Astrocyte of the hippocampus (primary cell): ENCODE results near the gene GLT1D1.
A peak's percentile ranks its signal among the peaks of the same experiment; 100 is the strongest.

Experiments
- DNase-seq: peaks from one replicate; pipeline ENCODE4 v3.0.0; 2011; ENCODE audit warnings: low read depth, low spot score

Gene GLT1D1

DNA sequence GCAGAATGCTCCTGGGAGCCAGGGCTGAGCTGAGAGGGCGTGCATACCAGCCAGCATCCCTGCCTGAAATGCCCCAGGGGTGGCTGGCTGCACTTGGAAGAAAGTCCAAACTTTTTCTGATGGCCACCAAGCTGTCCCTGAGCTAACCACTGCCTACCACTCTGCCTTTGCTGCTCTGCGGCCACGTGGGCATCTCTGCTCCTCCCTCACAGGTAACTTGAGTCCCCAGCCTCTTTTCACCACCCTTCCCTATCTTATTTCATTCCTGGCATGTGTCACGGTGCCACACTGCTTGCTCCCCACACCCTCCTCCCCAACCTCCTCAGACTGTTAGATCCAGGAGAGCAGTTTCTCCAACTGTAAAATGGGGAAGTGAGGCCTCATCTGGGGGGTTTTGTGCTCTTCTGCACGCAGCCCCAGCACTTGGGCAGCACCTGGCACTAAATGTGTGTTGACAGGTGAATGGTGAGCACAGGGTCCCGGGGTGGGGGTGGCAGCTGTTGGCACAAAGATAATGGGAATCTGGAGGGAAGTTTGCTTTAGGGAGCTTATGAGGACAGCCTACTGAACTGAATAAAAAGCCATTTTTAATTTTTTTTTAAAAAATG is 113.0 kb downstream of the GLT1D1 start:
- no peak for DNase-seq

DNA sequence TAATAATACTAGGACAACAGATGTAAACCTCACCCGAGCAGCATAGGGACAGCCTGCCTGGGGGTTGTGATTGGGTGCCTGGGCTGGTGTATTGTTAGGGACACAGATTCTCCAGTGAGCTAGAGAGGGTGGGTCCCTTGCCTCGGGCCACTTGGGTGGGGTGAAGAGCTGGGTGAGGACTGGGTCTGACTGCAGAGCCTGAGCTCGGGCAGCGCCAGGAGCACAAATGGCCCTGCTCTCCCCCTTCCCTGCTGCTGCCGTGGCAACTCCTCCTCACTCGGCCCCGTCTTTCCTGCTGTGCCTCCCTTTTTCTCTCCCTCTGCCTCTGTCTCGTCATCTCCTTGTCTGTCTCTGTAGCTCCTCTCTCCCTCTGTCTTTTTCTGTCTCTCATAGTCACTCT is 115.4 kb downstream of the GLT1D1 start:
- no peak for DNase-seq

DNA sequence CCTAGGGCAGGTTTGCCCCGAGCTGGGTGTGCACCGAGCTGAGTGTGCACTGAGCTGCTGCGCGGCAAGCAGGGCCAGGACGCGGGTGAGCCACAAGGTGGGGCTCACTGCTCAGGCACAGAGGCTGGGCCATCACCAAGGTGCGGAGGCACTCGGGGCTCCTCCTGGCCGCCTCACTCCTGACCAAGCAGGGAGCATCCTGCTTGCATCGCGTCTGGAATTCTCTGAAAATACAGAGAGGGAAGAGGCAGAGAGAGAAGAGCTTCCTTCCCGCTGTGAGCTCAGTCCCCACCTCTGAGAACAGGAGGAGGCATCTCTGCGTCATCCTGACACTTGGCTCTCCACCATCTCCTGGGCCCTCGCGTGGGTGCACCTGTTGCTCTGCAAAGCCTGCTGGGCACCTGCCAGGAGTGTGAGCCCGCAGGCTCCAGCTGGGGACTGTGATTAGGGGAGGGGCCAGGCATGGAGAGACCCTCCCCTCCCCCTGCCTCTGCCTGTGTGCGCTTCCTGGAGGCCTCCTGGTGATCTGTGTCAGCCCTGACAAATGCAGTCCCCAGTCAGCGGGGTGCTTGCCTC is 116.3 kb downstream of the GLT1D1 start:
- DNase-seq: peak; percentile 76

DNA sequence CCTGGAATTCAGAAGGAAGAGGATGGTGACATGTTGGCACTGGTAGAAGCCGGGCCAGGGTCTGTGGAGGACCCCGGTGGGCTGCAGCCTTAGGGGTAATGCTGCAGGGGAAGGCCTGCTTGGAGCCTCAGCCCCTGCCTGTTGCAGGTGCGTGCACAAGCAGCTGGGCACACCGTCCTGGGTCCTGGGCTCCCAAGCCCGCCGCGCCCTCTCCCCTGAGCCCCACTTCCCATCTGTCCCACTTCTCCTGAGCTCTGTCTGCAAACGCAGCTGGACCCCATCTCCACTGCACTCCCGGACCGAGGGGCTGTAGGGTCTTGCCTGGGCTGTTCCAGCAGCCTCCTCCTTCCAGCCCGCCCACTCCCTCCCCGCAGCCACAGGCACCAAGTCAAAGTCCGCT is 116.8 kb downstream of the GLT1D1 start:
- DNase-seq: no peak

DNA sequence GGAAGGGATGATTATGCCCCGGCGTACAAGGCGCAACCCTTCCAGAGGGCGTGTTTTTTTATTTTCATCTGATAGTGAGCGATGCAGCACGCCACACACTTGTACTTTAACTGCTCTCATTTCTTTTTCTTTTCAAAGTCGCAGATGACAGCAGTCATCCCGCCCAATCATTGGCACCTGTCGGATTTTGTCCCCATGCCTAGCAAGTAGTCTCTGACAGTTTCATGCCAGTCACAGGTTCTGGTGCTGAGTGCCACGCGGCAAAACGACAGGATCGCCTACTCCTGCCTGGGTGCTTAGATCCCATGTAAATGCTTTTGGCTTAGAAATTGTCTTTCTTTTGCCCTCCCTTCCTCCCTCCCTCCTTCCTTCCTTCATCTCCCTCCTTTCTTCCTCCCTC is 117.7 kb downstream of the GLT1D1 start:
- DNase-seq: no peak

DNA sequence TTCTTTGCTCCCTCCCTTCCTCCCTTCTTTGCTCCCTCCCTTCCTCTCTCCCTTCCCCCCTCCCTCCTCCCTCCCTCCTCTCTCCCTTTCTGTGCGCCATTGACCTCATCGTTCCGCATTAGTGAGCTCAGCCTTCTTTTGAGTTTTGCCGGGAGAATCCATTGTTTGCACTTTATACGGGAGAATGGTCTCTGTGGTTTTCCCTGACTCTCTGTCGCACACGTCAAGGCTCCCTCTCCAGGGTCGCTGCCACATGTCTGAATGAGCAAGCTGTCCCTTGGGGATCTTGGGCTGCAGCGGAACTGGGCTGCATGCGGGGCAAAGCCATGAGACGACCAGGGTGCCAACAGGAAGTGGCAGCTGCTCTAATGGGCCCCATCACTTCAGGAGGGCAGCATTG is 118.5 kb downstream of the GLT1D1 start:
- DNase-seq: peak; percentile 52

DNA sequence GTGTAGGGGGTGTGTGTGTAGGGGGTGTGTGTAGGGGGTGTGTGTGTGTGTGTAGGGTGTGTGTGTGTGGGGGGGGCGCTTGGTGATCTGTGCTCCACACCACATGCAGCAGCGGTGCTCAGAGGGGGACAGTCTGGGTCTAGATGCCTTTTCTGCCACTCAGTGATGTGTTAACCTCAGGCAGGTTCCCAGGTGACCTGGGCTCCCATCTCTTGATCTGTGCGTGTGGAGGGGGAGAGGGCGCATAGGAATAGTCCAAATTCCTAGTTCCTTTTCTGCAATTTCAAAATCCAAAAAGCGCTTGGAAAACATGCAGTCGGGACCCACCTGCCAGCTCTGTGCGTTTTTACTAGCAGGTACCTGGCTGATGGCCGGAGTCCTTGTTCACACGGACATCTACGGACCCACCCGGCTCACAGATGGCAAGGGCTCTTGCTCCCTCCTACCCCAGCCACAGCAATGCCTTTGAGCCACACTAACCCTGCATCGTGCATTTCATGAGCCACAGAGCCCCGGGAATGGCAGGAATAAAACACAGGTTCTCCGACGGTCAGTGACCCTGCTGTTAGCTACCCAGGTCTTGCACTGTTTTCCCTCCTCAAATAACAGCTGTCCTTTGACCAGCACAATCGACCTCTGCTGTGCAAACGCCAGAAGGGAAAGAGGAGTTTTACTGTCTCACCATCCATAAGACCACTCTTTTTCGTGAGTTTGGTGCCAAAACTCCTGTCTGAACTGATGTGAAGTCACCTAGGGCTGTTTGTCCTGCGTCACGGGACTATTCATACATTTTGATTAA is 120.8 kb downstream of the GLT1D1 start:
- DNase-seq: no peak

DNA sequence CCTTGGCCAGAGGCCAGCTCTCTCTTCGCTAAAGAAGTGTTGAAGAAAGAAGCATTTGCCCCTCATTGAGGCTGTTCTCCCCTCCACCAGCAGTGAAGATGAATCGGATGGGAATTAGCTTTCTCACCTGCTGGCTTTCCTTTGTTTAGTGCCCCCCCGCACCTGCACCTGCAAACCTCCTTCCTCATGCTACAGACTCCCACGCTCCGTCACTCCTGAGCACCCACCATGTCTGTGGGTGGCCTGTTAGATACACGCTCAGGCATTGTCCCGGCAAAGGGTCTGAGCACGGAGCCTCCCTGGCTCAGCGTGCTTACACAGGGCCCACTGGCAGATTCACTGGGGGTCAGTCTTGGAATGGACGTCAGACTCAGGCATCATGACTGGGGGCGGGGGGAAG is 121.6 kb downstream of the GLT1D1 start:
- DNase-seq: no peak

DNA sequence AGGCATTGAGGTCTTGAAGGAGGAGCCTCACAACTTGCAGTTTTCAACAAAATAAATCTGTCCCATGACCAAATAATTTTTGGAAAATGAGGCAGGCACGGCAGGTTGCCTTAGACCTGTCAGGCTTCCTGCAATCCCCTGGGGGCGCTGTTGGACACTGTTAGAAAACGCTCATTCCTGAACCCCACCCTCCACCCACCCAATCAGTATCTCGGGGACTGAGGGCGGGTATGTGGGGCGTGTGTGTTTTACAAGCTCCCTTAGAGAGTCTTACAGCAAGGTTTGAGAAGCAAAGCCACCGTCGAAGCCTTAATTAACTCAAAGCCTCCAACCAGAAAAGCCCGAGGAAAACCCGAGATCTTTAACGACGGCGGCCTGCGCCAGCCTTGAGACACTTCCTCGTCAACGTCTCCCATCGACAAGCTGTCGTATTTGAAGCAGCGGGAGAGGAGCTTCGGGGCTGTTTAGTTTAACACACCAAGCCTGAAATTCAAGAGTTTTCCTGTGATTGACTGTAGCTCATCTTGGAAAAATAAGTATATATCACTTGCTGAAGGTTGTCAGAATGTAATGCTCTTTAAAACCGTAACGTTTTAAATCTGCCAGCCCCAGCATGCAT is 123.0 kb downstream of the GLT1D1 start:
- peak; percentile 17 for DNase-seq

DNA sequence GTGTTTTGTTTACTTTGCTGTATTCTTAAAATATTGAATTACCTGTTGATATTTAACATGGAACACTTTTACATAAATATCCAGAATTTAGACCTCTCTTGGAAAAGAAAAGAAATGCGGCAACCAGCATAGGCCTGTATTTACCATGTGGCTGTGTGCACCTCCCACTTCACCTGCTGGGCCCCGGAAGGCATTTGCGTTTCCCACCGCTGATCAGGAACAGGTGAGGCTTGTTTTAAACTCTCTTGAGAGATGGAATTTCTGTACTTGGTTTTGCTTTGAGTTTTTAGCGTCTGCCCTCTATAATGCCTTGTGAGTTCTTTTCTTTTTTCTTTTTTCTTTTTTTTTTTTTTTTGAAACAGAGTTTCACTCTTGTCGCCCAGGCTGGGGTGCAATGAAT is 124.2 kb downstream of the GLT1D1 start:
- no peak for DNase-seq

DNA sequence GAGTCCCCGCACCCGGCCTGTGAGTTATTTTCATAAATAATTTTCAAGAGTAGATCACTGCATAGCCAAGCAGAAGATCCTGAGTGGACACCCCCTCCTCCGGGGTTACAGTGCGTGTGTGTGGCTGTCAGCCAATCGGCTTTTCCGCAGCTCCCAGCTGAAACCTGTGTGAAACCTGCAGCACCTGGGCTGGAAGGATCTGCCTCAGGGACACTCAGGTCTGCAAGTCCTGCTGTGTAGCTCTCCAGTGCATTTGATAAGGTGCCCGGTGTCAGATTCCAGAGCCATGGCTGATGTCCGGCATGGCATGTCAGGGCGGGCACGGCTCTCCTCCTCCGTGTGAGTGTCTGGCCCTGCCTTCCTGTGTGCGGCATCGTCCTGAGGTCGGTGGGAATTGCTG is 124.8 kb downstream of the GLT1D1 start:
- DNase-seq: no peak

DNA sequence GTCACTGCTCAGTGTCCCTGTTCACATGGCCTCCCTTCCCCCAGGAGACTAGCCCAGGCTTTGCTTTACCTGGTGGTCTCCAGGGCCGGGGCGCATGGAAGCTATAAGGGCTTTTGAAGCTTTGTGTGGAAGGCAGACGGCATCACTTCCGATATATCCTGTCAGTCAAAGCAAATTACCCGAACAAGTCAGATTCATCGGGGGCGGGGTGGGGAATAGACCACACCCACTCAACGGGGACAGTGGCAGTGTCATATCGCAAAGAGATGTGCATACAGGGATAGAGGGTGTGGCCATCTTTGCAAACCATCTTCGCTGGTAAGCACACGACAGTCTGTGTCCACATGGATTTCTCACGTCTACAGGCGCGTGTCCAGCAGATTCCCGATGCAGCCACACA is 127.3 kb downstream of the GLT1D1 start:
- no peak for DNase-seq

DNA sequence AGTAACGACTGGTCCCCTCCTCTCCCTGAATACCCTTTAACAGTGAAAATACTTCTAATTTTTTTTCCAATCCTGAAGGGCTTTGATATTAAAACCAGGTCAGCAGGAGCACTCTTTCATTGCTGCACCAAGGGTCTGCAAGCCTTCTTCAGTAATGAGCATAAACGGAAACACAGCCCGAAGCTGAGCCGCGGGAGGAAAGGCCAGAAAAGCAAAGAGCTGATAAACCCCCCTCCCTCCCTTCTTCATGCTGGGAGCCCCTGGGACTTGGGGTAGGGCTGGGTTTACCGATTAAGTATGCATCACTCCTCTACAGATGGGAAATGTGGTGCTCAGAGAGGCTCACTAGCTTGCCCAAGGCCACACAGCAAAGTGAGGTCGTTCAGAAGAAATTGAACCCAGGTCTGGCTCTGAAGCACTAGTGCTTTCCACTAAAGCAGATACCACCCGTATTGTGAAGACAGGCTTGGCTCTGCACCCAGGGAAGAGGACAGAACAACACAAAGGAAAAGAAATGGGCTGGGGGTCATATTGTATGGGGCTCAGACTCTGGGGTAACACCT is 128.8 kb downstream of the GLT1D1 start:
- DNase-seq: no peak

DNA sequence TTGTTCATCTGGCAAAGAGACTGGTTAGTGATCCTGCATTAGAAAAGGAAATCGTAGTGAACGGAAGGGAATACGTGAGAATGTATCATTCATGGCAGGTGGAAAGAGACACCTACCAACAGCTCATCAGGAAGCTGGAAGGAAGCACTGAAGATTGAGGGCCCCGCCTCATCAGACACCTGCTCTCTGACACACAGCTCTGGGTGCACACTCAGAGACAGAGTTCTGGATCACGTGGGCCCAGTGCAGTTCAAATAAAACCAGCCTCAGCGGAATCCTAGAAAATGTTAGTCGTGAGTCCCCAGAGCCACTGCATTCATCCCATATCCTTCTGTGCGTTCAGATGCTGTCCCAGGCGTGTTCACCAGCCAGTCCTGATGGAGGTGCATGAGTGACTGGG is 129.7 kb downstream of the GLT1D1 start:
- no peak for DNase-seq

DNA sequence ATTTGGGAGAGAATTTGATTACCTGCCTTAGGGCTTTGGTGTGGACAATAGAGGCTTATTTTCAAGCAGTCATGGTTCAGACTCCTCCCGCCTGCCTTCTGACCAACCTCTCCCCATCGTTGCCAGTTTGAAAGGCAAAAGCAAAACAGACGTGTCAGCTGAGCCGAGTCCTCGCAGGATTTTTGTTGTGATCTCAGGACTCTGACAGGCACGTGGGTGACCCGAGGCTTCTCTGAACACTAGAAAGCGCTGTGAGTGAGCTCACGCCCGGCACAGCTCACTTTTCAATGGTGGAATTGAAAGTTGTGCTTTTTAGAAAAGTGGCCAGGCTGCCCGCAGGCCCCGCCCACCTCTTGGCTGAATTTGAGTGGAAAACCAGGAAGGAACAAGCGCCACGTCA is 130.1 kb downstream of the GLT1D1 start:
- no peak for DNase-seq

DNA sequence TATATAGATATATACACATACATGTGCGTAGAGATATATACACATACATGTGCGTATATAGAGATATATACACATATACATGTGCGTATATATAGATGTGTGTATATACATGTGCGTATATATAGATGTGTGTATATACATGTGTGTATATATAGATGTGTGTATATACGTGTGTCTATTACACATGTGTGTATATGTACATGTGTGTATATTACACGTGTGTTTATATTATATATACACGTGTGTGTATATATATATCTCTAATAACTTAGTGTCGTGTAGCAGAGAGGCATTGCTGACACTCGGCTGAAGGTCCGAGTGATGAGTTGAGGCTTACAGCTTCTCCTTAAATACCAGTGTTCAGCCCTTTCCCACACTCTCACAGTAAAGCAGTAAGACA is 133.7 kb downstream of the GLT1D1 start:
- no peak for DNase-seq

DNA sequence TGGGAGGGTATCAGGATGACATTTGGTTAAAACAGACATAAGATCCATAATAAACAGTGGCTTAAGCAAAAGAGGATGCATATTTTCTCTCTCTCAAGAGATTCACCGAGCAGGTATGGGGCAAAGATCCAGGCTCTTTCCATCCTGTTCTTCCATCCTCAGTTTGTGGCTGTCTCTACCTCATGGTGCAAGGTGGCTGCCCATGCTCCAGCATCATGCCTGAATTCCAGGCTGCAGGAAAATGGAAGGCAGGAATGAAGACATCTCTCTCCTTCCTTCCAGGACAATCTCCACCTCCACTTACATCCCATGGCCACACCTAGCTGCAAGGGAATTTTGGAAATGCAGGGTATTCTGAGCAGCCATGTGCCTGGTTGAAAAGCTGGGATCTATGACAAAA is 136.0 kb downstream of the GLT1D1 start:
- DNase-seq: no peak

DNA sequence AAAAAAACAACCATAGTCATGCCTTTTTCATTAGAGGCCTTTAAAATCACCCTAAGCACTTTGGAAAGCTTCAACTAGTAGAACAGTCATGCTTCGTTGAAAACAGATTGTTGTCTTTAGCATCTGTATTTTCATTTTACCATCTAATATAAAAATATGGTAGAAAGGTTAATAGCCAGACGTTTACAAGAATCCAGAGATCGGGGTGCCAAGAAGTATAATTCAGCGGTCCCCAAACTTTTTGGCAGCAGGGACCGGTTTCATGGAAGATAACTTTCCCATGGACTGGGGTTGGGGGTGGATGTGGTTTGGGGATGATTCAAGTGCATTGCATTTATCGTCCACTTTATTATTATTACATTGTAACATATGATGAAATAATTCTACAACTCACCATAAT is 138.4 kb downstream of the GLT1D1 start:
- no peak for DNase-seq

DNA sequence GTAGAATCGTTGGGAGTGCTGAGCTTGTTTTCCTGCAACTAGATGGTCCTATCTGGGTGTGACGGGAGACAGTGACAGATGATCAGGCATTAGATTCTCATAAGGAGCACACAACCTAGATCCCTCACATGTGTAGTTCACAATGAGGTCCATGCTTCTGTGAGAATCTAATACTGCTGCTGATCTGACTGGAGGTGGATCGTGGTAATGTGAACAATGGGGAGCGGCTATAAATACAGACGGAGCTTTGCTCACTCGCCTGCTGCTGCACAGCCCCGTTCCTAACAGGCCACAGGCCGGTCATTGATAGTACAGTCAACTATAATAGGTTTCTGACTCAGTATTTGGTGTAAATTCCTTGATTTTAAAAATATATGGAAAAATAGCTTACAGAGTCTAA is 138.8 kb downstream of the GLT1D1 start:
- no peak for DNase-seq

DNA sequence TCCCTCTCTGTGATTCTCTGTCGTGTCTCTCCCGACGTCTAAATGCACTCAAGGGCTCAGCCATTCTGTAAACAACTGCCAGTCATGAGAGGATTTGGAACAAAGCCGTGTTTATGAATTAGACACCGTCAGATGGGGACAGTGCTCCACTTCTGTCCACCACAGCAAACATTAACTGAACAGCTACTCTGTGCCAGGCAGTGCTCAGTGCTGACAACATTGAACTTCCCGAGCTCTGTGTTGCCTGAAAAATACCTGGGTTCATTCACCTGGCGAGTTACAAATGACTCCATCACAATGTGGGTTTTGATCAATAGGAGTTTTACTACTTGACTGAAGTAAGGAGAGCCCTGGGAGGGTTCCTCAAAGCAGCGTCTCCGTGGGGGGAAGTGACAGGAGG is 139.3 kb downstream of the GLT1D1 start:
- no peak for DNase-seq

DNA sequence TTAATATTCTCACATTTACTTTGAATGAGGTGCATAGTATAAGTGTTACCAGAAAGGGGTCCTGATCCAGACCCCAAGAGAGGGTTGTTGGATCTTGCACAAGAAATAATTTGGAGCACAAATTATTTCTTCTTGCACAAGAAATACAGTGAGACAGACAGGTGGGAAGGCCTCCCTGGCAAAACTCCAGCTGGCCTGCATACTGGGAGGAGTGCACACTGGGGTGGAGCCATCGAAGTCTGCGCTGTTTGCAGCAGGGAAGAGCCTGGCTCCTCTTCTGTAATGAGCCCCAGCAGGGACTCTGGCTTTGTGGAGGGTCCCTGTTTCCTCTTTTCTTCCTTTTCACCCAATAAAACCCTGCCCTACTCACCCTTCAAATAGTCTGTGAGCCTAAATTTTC is 141.6 kb downstream of the GLT1D1 start:
- no peak for DNase-seq

DNA sequence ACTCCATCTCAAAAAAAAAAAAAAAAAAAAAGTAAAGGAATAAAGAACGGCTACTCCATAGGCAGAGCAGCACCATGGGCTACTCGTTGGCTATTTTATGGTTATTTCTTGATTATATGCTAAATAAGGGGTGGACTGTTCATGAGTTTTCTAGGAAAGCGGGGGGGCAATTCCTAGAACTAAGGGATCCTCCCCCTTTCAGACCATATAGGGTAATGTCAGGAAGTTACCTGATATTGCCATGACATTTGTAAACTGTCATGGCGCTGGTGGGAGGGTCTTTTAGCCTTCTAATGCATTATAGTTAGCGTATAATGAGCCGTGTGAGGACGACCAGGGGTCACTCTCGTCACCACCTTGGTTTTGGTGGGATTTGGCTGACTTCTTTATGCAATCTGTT is 142.3 kb downstream of the GLT1D1 start:
- no peak for DNase-seq

DNA sequence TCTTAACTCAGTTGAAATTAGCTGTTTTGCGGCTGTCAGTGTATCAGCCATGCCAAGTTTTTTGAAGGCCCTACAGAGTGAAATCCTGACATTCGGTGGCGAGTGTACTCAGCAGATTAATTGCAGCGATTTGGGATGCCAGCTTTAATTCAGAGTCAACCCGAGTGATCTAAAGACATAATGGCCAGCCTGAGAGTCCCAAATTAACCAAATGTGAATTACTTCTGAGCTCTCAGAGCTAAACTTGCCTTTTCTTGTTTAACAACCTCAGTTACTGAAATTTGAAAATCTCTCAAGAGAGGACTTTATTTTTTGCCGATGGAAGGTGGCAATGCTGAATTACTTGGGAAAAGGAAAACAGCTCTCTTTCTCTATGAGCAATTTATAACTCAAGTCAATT is 148.5 kb downstream of the GLT1D1 start:
- DNase-seq: no peak
